Prostate gland (tissue), 2 donors: ENCODE results near the gene SLC38A3. TPM values are rescaled to one million over a fixed set of nuclear protein-coding genes. Genes with fewer than 3 reads are reported as not detected.

Source experiments
- DNase-seq: peaks from one replicate; pipeline ENCODE4 v3.0.0-alpha.2; 2019; ENCODE audit warnings: low spot score
- H3K27ac ChIP-seq, 2 donors: fragments of 200-600 bp; sonication (generic); 2 replicates each; pipeline ENCODE4 v1.5.1; 2017 to 2019
- H3K27me3 ChIP-seq: fragments of 200-600 bp; sonication (generic); replicated peaks from 2 replicates; pipeline ENCODE4 v1.5.1; 2019; ENCODE audit not compliant: insufficient read depth
- H3K36me3 ChIP-seq, 2 donors: fragments of 200-600 bp; sonication (generic); 1 replicate in 1 of 2; 2 replicates in 1 of 2; pipeline versions ENCODE4 v1.5.1 to v1.8.1; 2017 to 2019
- H3K4me1 ChIP-seq: fragments of 200-600 bp; sonication (generic); replicated peaks from 2 replicates; pipeline ENCODE4 v1.5.1; 2019
- H3K4me3 ChIP-seq, 2 donors: fragments of 200-600 bp; sonication (generic); 2 replicates each; pipeline ENCODE4 v1.5.1; 2017 to 2019
- H3K9me3 ChIP-seq: fragments of 200-600 bp; sonication (generic); 2 replicates; pipeline ENCODE4 v1.5.1; 2017
- POLR2A ChIP-seq: fragments of 450-650 bp; IDR thresholded peaks from one replicate; pipeline ENCODE4 v1.6.1; 2016; ENCODE audit warnings: antibody characterized with exemption, mild to moderate bottlenecking
- POLR2AphosphoS5 ChIP-seq: sonication (generic); formaldehyde crosslinking; IDR thresholded peaks from one replicate; pipeline ENCODE4 v1.6.1; 2017; ENCODE audit warnings: antibody characterized with exemption
- WGBS: methylation state at CpG from one replicate; pipeline ENCODE4 v1.1.5; 2018; 5-methylcytosine and 5-hydroxymethylcytosine counted together
- intact Hi-C: fragments of 100-400 bp; cut with DNase I; formaldehyde crosslinking; loops from one replicate; pipeline ENCODE4 v1.14.2; 2022
- total RNA-seq, 2 donors: library from RNA; depleted of rRNA; stranded (reverse); fragments of >200 nt; gene quantifications; one replicate each; pipeline ENCODE4 v1.1.0, GENCODE V29; 2016
- TF ChIP-seq, protein P1 (sequence below), 4 experiments: fragments of 200-600 bp in 2 of 4; fragments of 450-650 bp in 2 of 4; sonication (generic) in 2 of 4; IDR thresholded peaks; 1 replicate in 3 of 4; 2 replicates in 1 of 4; pipeline ENCODE4 v1.5.1; 2016 to 2019; ENCODE audit warnings: antibody characterized with exemption in 4 of 4, mild to moderate bottlenecking in 2 of 4, moderate library complexity in 2 of 4

SLC38A3 gene
- total RNA-seq, 2 donors from 2014 or later = 0.41 to 4.0 TPM

DNA sequence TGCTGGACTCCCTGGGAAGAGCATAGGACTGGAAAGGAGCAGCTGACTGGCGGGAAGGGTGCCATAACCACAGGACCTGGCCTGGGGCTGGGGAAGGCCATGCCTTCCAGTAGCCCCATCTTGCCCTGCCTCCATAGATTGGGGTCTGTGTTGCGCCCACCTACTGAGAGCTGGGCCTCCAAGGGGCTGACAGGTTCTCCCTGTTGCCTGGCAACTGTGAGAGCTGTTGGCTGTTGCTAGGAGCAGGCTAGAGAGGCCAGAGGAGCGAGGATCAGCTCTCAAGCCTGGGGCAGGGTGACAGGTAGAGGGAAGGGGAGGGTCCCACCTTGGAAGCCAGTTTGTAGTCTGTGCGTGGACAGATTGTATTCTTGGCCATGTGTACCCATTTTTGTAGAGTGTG lies 28.1 kb downstream of the SLC38A3 start:
- WGBS = 90% methylated on average over 4 of the region's 4 CpGs
- peaks cover 6% of the 10 kb centered on the region for H3K4me1 ChIP-seq
- TF ChIP-seq, protein P1, sequence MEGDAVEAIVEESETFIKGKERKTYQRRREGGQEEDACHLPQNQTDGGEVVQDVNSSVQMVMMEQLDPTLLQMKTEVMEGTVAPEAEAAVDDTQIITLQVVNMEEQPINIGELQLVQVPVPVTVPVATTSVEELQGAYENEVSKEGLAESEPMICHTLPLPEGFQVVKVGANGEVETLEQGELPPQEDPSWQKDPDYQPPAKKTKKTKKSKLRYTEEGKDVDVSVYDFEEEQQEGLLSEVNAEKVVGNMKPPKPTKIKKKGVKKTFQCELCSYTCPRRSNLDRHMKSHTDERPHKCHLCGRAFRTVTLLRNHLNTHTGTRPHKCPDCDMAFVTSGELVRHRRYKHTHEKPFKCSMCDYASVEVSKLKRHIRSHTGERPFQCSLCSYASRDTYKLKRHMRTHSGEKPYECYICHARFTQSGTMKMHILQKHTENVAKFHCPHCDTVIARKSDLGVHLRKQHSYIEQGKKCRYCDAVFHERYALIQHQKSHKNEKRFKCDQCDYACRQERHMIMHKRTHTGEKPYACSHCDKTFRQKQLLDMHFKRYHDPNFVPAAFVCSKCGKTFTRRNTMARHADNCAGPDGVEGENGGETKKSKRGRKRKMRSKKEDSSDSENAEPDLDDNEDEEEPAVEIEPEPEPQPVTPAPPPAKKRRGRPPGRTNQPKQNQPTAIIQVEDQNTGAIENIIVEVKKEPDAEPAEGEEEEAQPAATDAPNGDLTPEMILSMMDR (IDR thresholded peaks at IDR 0.05) = no peak
- TF ChIP-seq POLR2A (no peak), POLR2AphosphoS5 (no peak)
- H3K27ac ChIP-seq = no peak overlapping the region
- H3K36me3 ChIP-seq = no peaks in the 10 kb centered on the region
- H3K4me3 ChIP-seq = no peak overlapping the region
- H3K27me3 ChIP-seq = no peaks in the 10 kb centered on the region
- H3K9me3 ChIP-seq = no peaks in the 10 kb centered on the region
- intact Hi-C loops = no loop called here
- DNase-seq = no peak

DNA sequence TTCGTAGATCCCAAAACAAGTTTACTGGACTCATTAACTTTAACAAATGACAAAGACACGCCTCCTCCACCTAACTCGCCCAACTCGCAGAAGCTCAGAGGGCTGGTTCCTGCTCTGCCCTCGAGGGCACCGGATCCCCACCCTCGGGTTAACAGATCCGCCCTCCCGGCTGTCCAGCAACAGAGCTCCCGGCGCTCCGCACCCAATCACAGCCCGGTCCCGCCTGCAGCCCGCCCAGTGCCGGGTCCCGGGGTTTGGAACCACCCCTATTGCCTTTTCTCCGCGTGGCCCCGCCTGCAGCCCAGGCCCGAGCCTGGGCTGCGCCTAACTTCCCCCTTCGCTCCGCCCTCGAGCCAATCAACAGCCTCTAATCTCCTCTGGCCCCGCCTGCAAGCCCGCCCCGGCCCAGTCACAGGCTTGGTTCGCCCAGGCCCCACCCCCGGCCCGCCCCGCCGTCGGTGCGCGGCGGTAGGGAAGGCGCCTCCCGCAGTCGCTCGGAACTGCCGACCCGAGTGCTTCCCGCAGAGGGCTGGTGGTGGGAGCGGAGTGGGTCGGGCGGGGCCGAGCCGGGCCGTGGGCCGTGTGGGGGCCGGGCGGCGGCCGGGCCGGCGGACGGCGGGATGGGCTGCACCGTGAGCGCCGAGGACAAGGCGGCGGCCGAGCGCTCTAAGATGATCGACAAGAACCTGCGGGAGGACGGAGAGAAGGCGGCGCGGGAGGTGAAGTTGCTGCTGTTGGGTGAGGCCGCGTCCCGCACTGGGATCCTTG lies 30.8 kb downstream of the SLC38A3 start, which contains the start of gene GNAI2:
TSS of gene GNAI2 (plus strand) at position 489 of the 768 bp plus-strand sequence. CDS start at position 621, 132 bp downstream.
- peaks cover 25% of the 10 kb centered on the region for H3K4me1 ChIP-seq
- H3K36me3 ChIP-seq = no peaks in the 10 kb centered on the region
- 1% methylated on average over 75 of the region's 75 CpGs for WGBS
- peak within 1 kb of the TSS; percentile 69 to 97 for H3K4me3 ChIP-seq
- H3K27ac ChIP-seq = peak within 1 kb of the TSS; percentile 84 to 89
- peak; percentile 99 for DNase-seq
- H3K27me3 ChIP-seq = no peaks in the 10 kb centered on the region
- intact Hi-C loops = loop anchor here (5.0 kb wide), 1 partner anchor 86 kb away; the partner anchor contains the start of gene HYAL2
- TF ChIP-seq POLR2AphosphoS5 (peak; percentile 93), POLR2A (peak; percentile 91)
- TF ChIP-seq, protein P1 (IDR thresholded peaks at IDR 0.05) = peak in 2 of 4 experiments; percentile 11 to 27
- H3K9me3 ChIP-seq = no peaks in the 10 kb centered on the region

DNA sequence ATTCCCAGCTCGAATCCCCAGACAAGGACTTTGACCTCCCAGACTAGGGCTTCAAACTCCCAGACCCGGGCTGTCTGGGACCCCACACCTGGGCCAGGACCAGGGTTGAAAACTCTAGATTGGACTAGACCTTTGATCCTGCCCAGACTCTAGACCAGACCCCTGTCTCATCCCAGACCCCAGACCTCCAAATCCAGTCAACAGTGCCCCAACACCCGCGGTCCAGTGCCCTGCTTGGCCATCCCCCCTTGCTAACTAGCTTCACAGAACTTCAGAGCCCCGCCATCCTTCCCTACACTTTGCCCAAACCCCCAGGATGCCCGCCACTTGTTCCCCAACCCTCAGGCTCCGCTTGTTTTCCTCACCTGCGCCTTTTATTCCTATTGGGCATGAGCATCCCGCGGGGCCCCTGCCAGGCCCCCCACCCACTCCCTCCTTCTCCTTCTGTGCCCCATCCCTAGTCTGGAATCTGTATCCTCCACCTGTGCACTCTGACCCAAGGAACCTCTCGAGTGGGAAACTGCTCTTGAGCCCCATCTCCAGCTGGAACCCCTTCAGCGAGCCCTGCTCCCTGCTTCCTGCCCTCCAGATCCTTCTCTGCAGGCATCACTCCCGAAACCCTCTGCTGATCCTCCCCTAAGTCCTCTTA lies 31.5 kb downstream of the SLC38A3 start:
- H3K4me3 ChIP-seq = peak overlapping the region; percentile 69 to 97
- H3K27ac ChIP-seq = peak overlapping the region; percentile 84 to 89
- TF ChIP-seq, protein P1 (IDR thresholded peaks at IDR 0.05) = no peak
- TF ChIP-seq POLR2AphosphoS5 (no peak), POLR2A (no peak)
- H3K4me1 ChIP-seq = peaks cover 25% of the 10 kb centered on the region
- H3K27me3 ChIP-seq = no peaks in the 10 kb centered on the region
- H3K36me3 ChIP-seq = no peaks in the 10 kb centered on the region
- H3K9me3 ChIP-seq = no peaks in the 10 kb centered on the region
- DNase-seq = no peak
- 0% methylated on average over 13 of the region's 13 CpGs for WGBS
- intact Hi-C loops = loop anchor here (5.0 kb wide), 1 partner anchor 86 kb away; the partner anchor contains the start of gene HYAL2

DNA sequence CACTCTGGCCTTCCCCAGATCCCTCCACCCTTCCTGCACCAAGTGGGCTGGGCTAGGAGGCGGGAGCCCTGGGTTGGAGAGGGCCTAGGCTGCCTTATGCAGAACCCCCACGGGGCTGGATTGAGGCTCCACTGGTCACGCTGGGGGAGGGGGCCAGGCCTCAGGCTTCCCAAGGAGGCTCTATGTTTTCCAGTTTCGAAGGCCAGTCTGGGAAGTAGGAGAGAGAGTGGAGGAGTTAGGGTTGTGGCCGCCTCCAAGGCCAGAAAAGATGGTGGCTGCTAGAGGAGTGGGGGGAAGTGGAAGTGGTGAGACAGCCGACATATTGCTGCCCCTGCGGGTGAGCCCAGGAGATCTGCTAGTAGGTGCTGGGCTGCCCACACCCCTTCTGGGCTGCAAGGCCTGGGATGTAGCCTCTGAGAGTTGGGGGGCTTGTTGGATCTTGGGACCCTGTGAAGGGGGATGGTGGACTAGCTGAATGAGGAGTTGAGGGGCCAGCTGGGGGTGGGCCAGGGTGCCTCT lies 32.1 kb downstream of the SLC38A3 start:
- H3K9me3 ChIP-seq = no peaks in the 10 kb centered on the region
- peak overlapping the region; percentile 69 to 97 for H3K4me3 ChIP-seq
- 3% methylated on average over 7 of the region's 7 CpGs for WGBS
- no peak for DNase-seq
- H3K27me3 ChIP-seq = no peaks in the 10 kb centered on the region
- no peak for TF ChIP-seq POLR2AphosphoS5
- no peak for TF ChIP-seq POLR2A
- TF ChIP-seq, protein P1 (IDR thresholded peaks at IDR 0.05) = no peak
- peaks cover 25% of the 10 kb centered on the region for H3K4me1 ChIP-seq
- H3K27ac ChIP-seq = peak overlapping the region; percentile 84 to 89
- H3K36me3 ChIP-seq = no peaks in the 10 kb centered on the region
- intact Hi-C loops = loop anchor here (5.0 kb wide), 1 partner anchor 85 kb away; the partner anchor contains the start of gene HYAL2
